Measurements from ENCODE around the gene CDH12.

GRCh38 chr5:22852807-22853660 is at the start of gene CDH12:
- TF ChIP-seq YY1 (IDR thresholded peaks at IDR 0.05; ENCODE audit: low read depth): no peak
- TF ChIP-seq MAX (IDR thresholded peaks at IDR 0.05): no peak
- TF ChIP-seq CEBPB (IDR thresholded peaks at IDR 0.05): no peak
- no peak for TF ChIP-seq REST (IDR thresholded peaks at IDR 0.05; ENCODE audit: low read depth)
- TF ChIP-seq TEAD4 (IDR thresholded peaks at IDR 0.05): no peak
- no peak for TF ChIP-seq TAF1 (IDR thresholded peaks at IDR 0.05; ENCODE audit: low read depth)
- TF ChIP-seq RAD21 (IDR thresholded peaks at IDR 0.05; ENCODE audit: low read depth): no peak
- TF ChIP-seq CREB1 (IDR thresholded peaks at IDR 0.05; ENCODE audit: low read depth): no peak
- no peak for TF ChIP-seq EP300 (IDR thresholded peaks at IDR 0.05; ENCODE audit: borderline replicate concordance)
- TF ChIP-seq ZBTB7A (IDR thresholded peaks at IDR 0.05; ENCODE audit: low read depth): no peak
- TF ChIP-seq EGR1 (IDR thresholded peaks at IDR 0.05): no peak
- no peak for TF ChIP-seq TCF12 (IDR thresholded peaks at IDR 0.05; ENCODE audit: low read depth)
- TF ChIP-seq FOXM1 (IDR thresholded peaks at IDR 0.05; ENCODE audit: borderline replicate concordance, low read depth): no peak
